Stimulated activated effector memory CD8-positive, alpha-beta T cell treated with anti-CD3 and anti-CD28 coated beads, Interleukin-12 subunit alpha, Interleukin-12 subunit beta, amount 100 ng/mL, for 72 hours (primary cell): ENCODE data around the gene RSBN1.
A peak's percentile ranks its signal among the peaks of the same experiment; 100 is the strongest.
"Not testable (repeated sequence)": the region's sequence is repeated elsewhere in the genome, so short reads cannot be mapped to it uniquely, and the experiment has no call there.

Source experiments
- ATAC-seq: fragments of 150-1000 bp; cut with Tn5 transposase; 2 replicates; pipeline ENCODE4 v1.10.0; 2021
- DNase-seq, 2 donors: peaks; one replicate each; pipeline ENCODE4 v3.0.0; 2021 to 2022; ENCODE audit warnings: low spot score in 2 of 2
- H3K27ac Mint-ChIP-seq: one replicate; pipeline ENCODE4 v1.8.0; 2022; ENCODE audit warnings: mild to moderate bottlenecking, mixed read lengths
- H3K36me3 Mint-ChIP-seq: one replicate; pipeline ENCODE4 v1.8.0; 2022; ENCODE audit warnings: mild to moderate bottlenecking, mixed read lengths
- H3K4me1 Mint-ChIP-seq: one replicate; pipeline ENCODE4 v1.8.0; 2022; ENCODE audit warnings: mixed read lengths
- H3K4me3 Mint-ChIP-seq: one replicate; pipeline ENCODE4 v1.8.0; 2022; ENCODE audit warnings: mild to moderate bottlenecking, mixed read lengths
- H3K9me3 Mint-ChIP-seq: one replicate; pipeline ENCODE4 v1.8.0; 2022; ENCODE audit warnings: mixed read lengths

Gene RSBN1

GRCh38 chr1:113811888-113812660 is at the start of gene RSBN1:
Gene RSBN1, minus strand, starts transcription at chr1:113812476. Its CDS starts 64 bp downstream, at chr1:113812412.
- peak; percentile 94 for ATAC-seq
- Mint-ChIP-seq H3K36me3 (peaks cover 72% of the 10 kb centered on the region), H3K27ac (peak within 1 kb of the TSS; percentile 97), H3K4me1 (peaks cover 31% of the 10 kb centered on the region), H3K9me3 (no peaks in the 10 kb centered on the region), H3K4me3 (peak within 1 kb of the TSS; percentile 84)
- DNase-seq, result peak; percentile 93 to 99

- Mint-ChIP-seq H3K27ac (peak overlapping the region; percentile 55), H3K4me3 (no peak overlapping the region)
Observed at GRCh38 chr1:113861641-113862040, 49.4 kb upstream of the RSBN1 start.

GRCh38 chr1:113860891-113861290 is 48.6 kb upstream of the RSBN1 start:
- Mint-ChIP-seq H3K27ac (peak overlapping the region; percentile 55), H3K4me3 (peak overlapping the region; percentile 35), H3K36me3 (peaks cover 82% of the 10 kb centered on the region), H3K4me1 (peaks cover 60% of the 10 kb centered on the region), H3K9me3 (no peaks in the 10 kb centered on the region)
- DNase-seq (no peak), ATAC-seq (no peak)

More at GRCh38 chr1:113861641-113862040, 49.4 kb upstream of the RSBN1 start:
- Mint-ChIP-seq H3K36me3 (peaks cover 82% of the 10 kb centered on the region), H3K4me1 (peaks cover 54% of the 10 kb centered on the region), H3K9me3 (no peaks in the 10 kb centered on the region)
- ATAC-seq, result no peak
- no peak for DNase-seq

- peak overlapping the region; percentile 36 for H3K4me3 Mint-ChIP-seq
- H3K27ac Mint-ChIP-seq, result peak overlapping the region; percentile 55
- peak; percentile 71 for ATAC-seq
- H3K9me3 Mint-ChIP-seq, result no peaks in the 10 kb centered on the region
- DNase-seq, result no peak
- peaks cover 82% of the 10 kb centered on the region for H3K36me3 Mint-ChIP-seq
- peaks cover 64% of the 10 kb centered on the region for H3K4me1 Mint-ChIP-seq
Observed at GRCh38 chr1:113859478-113860175, 47.4 kb upstream of the RSBN1 start.

GRCh38 chr1:113858982-113859381 is 46.7 kb upstream of the RSBN1 start:
- DNase-seq (no peak), ATAC-seq (no peak)
- Mint-ChIP-seq H3K9me3 (no peaks in the 10 kb centered on the region), H3K4me1 (peaks cover 64% of the 10 kb centered on the region), H3K4me3 (peak overlapping the region; percentile 36), H3K27ac (peak overlapping the region; percentile 54), H3K36me3 (peaks cover 82% of the 10 kb centered on the region)

GRCh38 chr1:113858418-113858817 is 46.1 kb upstream of the RSBN1 start:
- Mint-ChIP-seq H3K9me3 (no peaks in the 10 kb centered on the region), H3K27ac (peak overlapping the region; percentile 54), H3K36me3 (peaks cover 83% of the 10 kb centered on the region), H3K4me3 (no peak overlapping the region), H3K4me1 (peaks cover 63% of the 10 kb centered on the region)
- no peak for ATAC-seq
- no peak for DNase-seq

- DNase-seq (no peak), ATAC-seq (no peak)
- H3K9me3 Mint-ChIP-seq, result no peaks in the 10 kb centered on the region
- peaks cover 57% of the 10 kb centered on the region for H3K4me1 Mint-ChIP-seq
- peaks cover 83% of the 10 kb centered on the region for H3K36me3 Mint-ChIP-seq
- H3K4me3 Mint-ChIP-seq, result no peak overlapping the region
- peak overlapping the region; percentile 54 for H3K27ac Mint-ChIP-seq
Observed at GRCh38 chr1:113857776-113858175, 45.5 kb upstream of the RSBN1 start.

- H3K9me3 Mint-ChIP-seq, result no peaks in the 10 kb centered on the region
- H3K4me1 Mint-ChIP-seq, result peaks cover 44% of the 10 kb centered on the region
- H3K27ac Mint-ChIP-seq, result peak overlapping the region; percentile 58
- no peak for DNase-seq
- no peak overlapping the region for H3K4me3 Mint-ChIP-seq
- no peak for ATAC-seq
- H3K36me3 Mint-ChIP-seq, result peaks cover 90% of the 10 kb centered on the region
Observed at GRCh38 chr1:113856401-113856790, 44.1 kb upstream of the RSBN1 start.

GRCh38 chr1:113855630-113856400 is 43.5 kb upstream of the RSBN1 start:
- no peak for DNase-seq
- peaks cover 96% of the 10 kb centered on the region for H3K36me3 Mint-ChIP-seq
- H3K9me3 Mint-ChIP-seq, result no peaks in the 10 kb centered on the region
- H3K4me3 Mint-ChIP-seq, result no peak overlapping the region
- peak overlapping the region; percentile 58 for H3K27ac Mint-ChIP-seq
- peaks cover 42% of the 10 kb centered on the region for H3K4me1 Mint-ChIP-seq
- ATAC-seq, result no peak

GRCh38 chr1:113854234-113854633 is 42.0 kb upstream of the RSBN1 start:
- peaks cover 39% of the 10 kb centered on the region for H3K4me1 Mint-ChIP-seq
- ATAC-seq, result peak; percentile 70
- no peaks in the 10 kb centered on the region for H3K9me3 Mint-ChIP-seq

GRCh38 chr1:113852694-113853093 is 40.4 kb upstream of the RSBN1 start:
- Mint-ChIP-seq H3K36me3 (peaks cover 99% of the 10 kb centered on the region), H3K4me1 (peaks cover 35% of the 10 kb centered on the region)
- ATAC-seq, DNase-seq, H3K27ac Mint-ChIP-seq, H3K4me3 Mint-ChIP-seq, H3K9me3 Mint-ChIP-seq: not testable (repeated sequence)

More at GRCh38 chr1:113854234-113854633, 42.0 kb upstream of the RSBN1 start:
- H3K36me3 Mint-ChIP-seq, result peaks cover 99% of the 10 kb centered on the region
- no peak overlapping the region for H3K4me3 Mint-ChIP-seq
- peak overlapping the region; percentile 8 for H3K27ac Mint-ChIP-seq
- no peak for DNase-seq

- DNase-seq, result no peak
- H3K4me3 Mint-ChIP-seq, result no peak overlapping the region
- H3K27ac Mint-ChIP-seq, result peak overlapping the region; percentile 87
- H3K4me1 Mint-ChIP-seq, result peaks cover 27% of the 10 kb centered on the region
- no peak for ATAC-seq
- no peaks in the 10 kb centered on the region for H3K9me3 Mint-ChIP-seq
- H3K36me3 Mint-ChIP-seq, result peaks cover 99% of the 10 kb centered on the region
Observed at GRCh38 chr1:113850127-113850796, 38.0 kb upstream of the RSBN1 start.

GRCh38 chr1:113849072-113849471 is 36.8 kb upstream of the RSBN1 start:
- H3K9me3 Mint-ChIP-seq, result no peaks in the 10 kb centered on the region
- peaks cover 99% of the 10 kb centered on the region for H3K36me3 Mint-ChIP-seq

GRCh38 chr1:113846391-113847035 is 34.2 kb upstream of the RSBN1 start:
- no peak overlapping the region for H3K4me3 Mint-ChIP-seq
- ATAC-seq, result no peak
- H3K36me3 Mint-ChIP-seq, result peaks cover 99% of the 10 kb centered on the region
- H3K4me1 Mint-ChIP-seq, result peaks cover 15% of the 10 kb centered on the region
- peak overlapping the region; percentile 36 for H3K27ac Mint-ChIP-seq
- H3K9me3 Mint-ChIP-seq, result no peaks in the 10 kb centered on the region
- DNase-seq, result no peak

More at GRCh38 chr1:113849072-113849471, 36.8 kb upstream of the RSBN1 start:
- ATAC-seq (no peak), DNase-seq (no peak)
- H3K4me1 Mint-ChIP-seq, result peaks cover 17% of the 10 kb centered on the region
- H3K27ac Mint-ChIP-seq, result no peak overlapping the region
- H3K4me3 Mint-ChIP-seq, result no peak overlapping the region
